HepG2 (cell line): ENCODE results near the gene MRPL38. TPM values are rescaled to one million over a fixed set of nuclear protein-coding genes. Genes with fewer than 3 reads are reported as not detected.

Experiments
- ATAC-seq: fragments of 200-7000 bp; cut with Tn5 transposase; 3 replicates; pipeline ENCODE4 v1.9.1; 2020; ENCODE audit warnings: mild to moderate bottlenecking, moderate library complexity
- BruUV-seq: library from RNA; stranded (reverse); fragments of 400-500 nt; replicated peaks from 2 replicates; lab custom pipeline; 2021; lab: Mats Ljungman, UMichigan
- CTCF ChIA-PET: fragments of 300-600 bp; formaldehyde crosslinking; extraction: SDS; loops from one replicate; lab custom pipeline; 2021; ENCODE audit warnings: low total read pairs, inconsistent platforms, low intra/inter-chr PET ratio; lab: Yijun Ruan, JAX
- POLR2A ChIA-PET: fragments of 350-600 bp; sonication (Branson Sonifier 250); formaldehyde crosslinking; loops from one replicate; lab custom pipeline; 2020; ENCODE audit warnings: antibody characterized with exemption, inconsistent platforms; lab: Yijun Ruan, JAX
- DNase-seq: peaks from one replicate; pipeline ENCODE4 v3.0.0-alpha.2; 2015; ENCODE audit warnings: low spot score
- FAIRE-seq: peaks from 3 replicates; lab custom pipeline; 2011; peaks lifted over from hg19 to GRCh38; lab: Jason Lieb, UNC
- H2AFZ ChIP-seq: one replicate; pipeline ENCODE4 v1.6.1; 2011; ENCODE audit warnings: low read length, inconsistent platforms
- H3K27ac ChIP-seq: fragments of 300-600 bp; 3 replicates; pipeline ENCODE4 v1.8.0; 2011; ENCODE audit warnings: mixed run types, mild to moderate bottlenecking, mixed read lengths, low read length, inconsistent platforms; ENCODE audit not compliant: insufficient read depth; ENCODE audit errors: extremely low read length
- H3K27me3 ChIP-seq, 2 experiments: fragments of 200-600 bp in 1 of 2; 2 replicates in 1 of 2; 3 replicates in 1 of 2; pipeline versions ENCODE4 v1.6.0 to v1.8.0; 2011; ENCODE audit warnings: low read length in 2 of 2, mild to moderate bottlenecking in 2 of 2, moderate library complexity in 2 of 2, inconsistent platforms in 1 of 2; ENCODE audit not compliant: insufficient read depth in 2 of 2, control insufficient read depth in 1 of 2
- H3K36me3 ChIP-seq, 2 experiments: fragments of 200-600 bp in 1 of 2; replicated peaks in 1 of 2; 2 replicates in 1 of 2; 3 replicates in 1 of 2; pipeline versions ENCODE4 v1.5.1 to v1.8.0; 2011; ENCODE audit warnings: low read length in 2 of 2, inconsistent platforms in 1 of 2; ENCODE audit not compliant: insufficient read depth in 2 of 2, control insufficient read depth in 1 of 2
- H3K4me1 ChIP-seq: 2 replicates; pipeline ENCODE4 v1.5.1; 2012; ENCODE audit warnings: low read length, inconsistent platforms; ENCODE audit not compliant: insufficient read depth
- H3K4me2 ChIP-seq: 2 replicates; pipeline ENCODE4 v1.6.0; 2011; ENCODE audit warnings: low read depth, low read length, inconsistent platforms
- H3K4me3 ChIP-seq, 3 experiments: fragments of 200-600 bp in 1 of 3; sonication (generic), shearing (Covaris generic) in 1 of 3; replicated peaks in 1 of 3; 2 replicates each; pipeline ENCODE4 v1.5.1; 2011 to 2016; ENCODE audit warnings: low read length in 3 of 3, inconsistent platforms in 2 of 3, low read depth in 2 of 3, mild to moderate bottlenecking in 2 of 3, control low read depth in 1 of 3, mixed read lengths in 1 of 3; ENCODE audit not compliant: insufficient read depth in 1 of 3
- H3K79me2 ChIP-seq: one replicate; pipeline ENCODE4 v1.6.1; 2011; ENCODE audit warnings: low read length, inconsistent platforms; ENCODE audit not compliant: insufficient read depth
- H3K9ac ChIP-seq: 2 replicates; pipeline ENCODE4 v1.6.0; 2011; ENCODE audit warnings: mild to moderate bottlenecking, low read depth, low read length, inconsistent platforms; ENCODE audit not compliant: insufficient read depth
- H3K9me3 ChIP-seq: 2 replicates; pipeline ENCODE4 v1.5.1; 2012; ENCODE audit warnings: mild to moderate bottlenecking, low read length
- H4K20me1 ChIP-seq: 2 replicates; pipeline ENCODE4 v1.6.0; 2011; ENCODE audit warnings: inconsistent platforms, mild to moderate bottlenecking, low read length, moderate library complexity; ENCODE audit not compliant: insufficient read depth
- CCDC6 ChIP-seq: sonication (generic); formaldehyde crosslinking; IDR thresholded peaks from 2 replicates; pipeline ENCODE4 v1.8.1; 2022; ENCODE audit warnings: mild to moderate bottlenecking, missing genetic modification reagents, moderate library complexity
- MZF1 ChIP-seq: sonication (generic); formaldehyde crosslinking; IDR thresholded peaks from 2 replicates; pipeline ENCODE4 v1.8.1; 2023; ENCODE audit warnings: mild to moderate bottlenecking, missing genetic modification reagents, borderline replicate concordance
- POGK ChIP-seq: sonication (generic); formaldehyde crosslinking; conservative IDR thresholded peaks from 2 replicates; pipeline ENCODE4 v1.8.0; 2022; ENCODE audit warnings: mild to moderate bottlenecking, moderate library complexity, missing genetic modification reagents
- POLR2AphosphoS5 ChIP-seq: IDR thresholded peaks from 2 replicates; pipeline ENCODE4 v1.6.1; 2012; ENCODE audit warnings: low read depth, low read length
- POLR2G ChIP-seq: fragments of 200-400 bp; formaldehyde crosslinking; IDR thresholded peaks from 2 replicates; pipeline ENCODE4 v1.6.1; 2018; ENCODE audit warnings: mild to moderate bottlenecking, low read depth, low read length, moderate library complexity
- TAF1 ChIP-seq: sonication (generic); formaldehyde crosslinking; IDR thresholded peaks from 2 replicates; pipeline ENCODE4 v1.4.0; 2020; ENCODE audit warnings: missing genetic modification reagents
- THYN1 ChIP-seq: sonication (generic); formaldehyde crosslinking; IDR thresholded peaks from 2 replicates; pipeline ENCODE4 v1.8.1; 2023; ENCODE audit warnings: low read depth, mild to moderate bottlenecking, moderate library complexity, missing genetic modification reagents, borderline replicate concordance
- ZBTB7A ChIP-seq: sonication (generic); formaldehyde crosslinking; IDR thresholded peaks from 2 replicates; pipeline ENCODE4 v1.8.0; 2022; ENCODE audit warnings: mild to moderate bottlenecking, missing genetic modification reagents
- ZC3H4 ChIP-seq: sonication (generic); formaldehyde crosslinking; IDR thresholded peaks from 2 replicates; pipeline ENCODE4 v1.4.0; 2020; ENCODE audit warnings: missing genetic modification reagents, borderline replicate concordance
- ZFAT ChIP-seq: sonication (generic); formaldehyde crosslinking; conservative IDR thresholded peaks from 2 replicates; pipeline ENCODE4 v1.8.1; 2023; ENCODE audit warnings: missing genetic modification reagents, inconsistent platforms
- ZMYM2 ChIP-seq: sonication (generic); formaldehyde crosslinking; IDR thresholded peaks from 2 replicates; pipeline ENCODE4 v1.8.0; 2022; ENCODE audit warnings: mild to moderate bottlenecking, missing genetic modification reagents
- WGBS: methylation state at CpG from one replicate; pipeline ENCODE4 v1.1.6; 2017; ENCODE audit warnings: low lambda C conversion rate; 5-methylcytosine and 5-hydroxymethylcytosine counted together
- in situ Hi-C: cut with HindIII; loops from 2 replicates; pipeline ENCODE4 v1.10.0; 2017; ENCODE audit warnings: low pct_unique_long_range_greater_than_20kb; ENCODE audit not compliant: extremely low pct_ligation_motif_present
- intact Hi-C: fragments of 100-400 bp; cut with micrococcal nuclease; formaldehyde crosslinking; loops from one replicate; pipeline ENCODE4 v1.10.0; 2022; ENCODE audit not compliant: unreplicated experiment
- polyA plus RNA-seq, 8 experiments: library from polyadenylated mRNA; depleted of rRNA in 3 of 8; stranded (reverse) in 7 of 8; unstranded in 1 of 8; fragments of >200 nt; fragmentation: Illumina TruSeq in 4 of 8; extraction: Trizol in 4 of 8; gene quantifications; 2 replicates each; pipeline versions ENCODE4 v1.2.1 to v1.2.3, GENCODE V29; 2011 to 2016; ENCODE audit warnings: low read depth in 4 of 8, missing spikeins in 1 of 8, mixed read lengths in 1 of 8; ENCODE audit not compliant: insufficient read depth in 1 of 8
- total RNA-seq, 5 experiments: library from RNA; depleted of rRNA; stranded (reverse); fragments of >200 nt; fragmentation: Illumina TruSeq; extraction: Trizol; gene quantifications; 2 replicates each; pipeline ENCODE4 v1.2.3, GENCODE V29; 2016; ENCODE audit warnings: low read depth in 1 of 5
- TF ChIP-seq, protein P1 (sequence below): IDR thresholded peaks from 2 replicates; pipeline ENCODE4 v1.6.1; 2016; ENCODE audit warnings: low read depth

The MRPL38 gene
- total and polyA plus RNA-seq, 2 of the 13 experiments (the other 11 are each of a cell fraction or from before 2014, with no cell fraction given): 83.7 to 125 TPM

DNA sequence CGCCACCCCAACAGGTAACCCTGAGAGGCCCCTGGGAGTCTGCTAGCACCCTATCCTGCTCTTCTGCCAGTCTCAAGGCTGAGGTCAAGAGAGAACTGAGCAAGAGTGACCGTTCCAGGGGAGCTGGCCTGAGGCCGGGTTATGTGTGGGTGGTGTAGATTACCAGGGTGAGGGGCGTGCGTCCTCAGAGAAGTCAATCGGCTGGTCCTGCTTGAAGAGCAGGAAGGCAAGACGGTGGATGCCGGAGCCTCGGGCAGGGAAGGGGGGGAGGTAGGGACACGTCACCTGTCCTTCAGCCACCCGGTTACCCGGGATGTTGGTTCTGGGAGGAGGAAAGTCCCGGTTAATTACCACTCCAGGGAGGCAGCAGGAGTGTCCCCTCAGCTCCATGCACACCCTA is 5.3 kb downstream of the MRPL38 start:
- no TSS peak for BruUV-seq
- Histone ChIP-seq H3K4me1 (peaks cover 38% of the 10 kb centered on the region), H3K4me3 (no peak overlapping the region), H3K27me3 (no peaks in the 10 kb centered on the region; a peak in 1 of 5 replicates), H3K27ac (no peak overlapping the region), H3K9me3 (no peaks in the 10 kb centered on the region), H3K36me3 (peaks cover 28 to 53% of the 10 kb centered on the region in 2 experiments), H3K9ac (no peak overlapping the region), H4K20me1 (no peaks in the 10 kb centered on the region), H3K79me2 (peaks cover 28% of the 10 kb centered on the region), H2AFZ (no peak overlapping the region), H3K4me2 (no peak overlapping the region)
- TF ChIP-seq CCDC6: no peak
- TF ChIP-seq POLR2G: 0 out of 2 replicates have a peak, but pooled peaks have one; percentile 18
- intact Hi-C loops (no loop called here), in situ Hi-C loops (no loop called here)
- no peak for DNase-seq
- WGBS: 96% methylated on average over 13 of the region's 13 CpGs
- ChIA-PET POLR2A (interaction anchor here (4.9 to 7.7 kb wide), 2 partner anchors 22 to 44 kb away, joined by 25 to 66 read pairs; partner anchors contain the start of genes TRIM47 and WBP2), CTCF (no interaction called here)
- FAIRE-seq: no peak
- ATAC-seq: no peak

DNA sequence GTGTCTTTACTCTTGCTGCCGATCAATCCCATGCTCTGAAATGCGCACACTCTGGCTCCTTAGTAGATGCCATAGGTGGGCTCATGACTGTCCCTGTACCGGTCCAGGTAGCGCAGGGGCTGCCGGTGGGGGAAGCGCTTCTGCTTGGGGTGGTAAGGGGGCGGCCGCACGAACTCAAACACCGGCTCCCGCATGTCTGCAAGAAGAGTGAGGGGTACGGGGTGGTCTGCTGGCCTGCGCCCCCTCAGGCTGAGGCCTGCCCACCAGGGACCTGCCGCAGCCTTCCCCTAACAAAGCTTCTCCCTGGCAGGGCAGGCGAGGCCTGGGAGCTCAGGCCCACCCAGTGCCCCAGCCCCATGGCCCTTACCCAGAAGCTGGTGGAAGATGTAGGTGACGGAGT is 5.9 kb downstream of the MRPL38 start:
- no TSS peak for BruUV-seq
- CTCF ChIA-PET: no interaction called here
- Histone ChIP-seq H3K9ac (no peak overlapping the region), H3K9me3 (no peaks in the 10 kb centered on the region), H3K4me2 (no peak overlapping the region), H3K36me3 (peaks cover 28 to 53% of the 10 kb centered on the region in 2 experiments), H2AFZ (no peak overlapping the region), H3K27me3 (no peaks in the 10 kb centered on the region), H3K4me1 (peaks cover 41% of the 10 kb centered on the region), H3K27ac (no peak overlapping the region), H4K20me1 (no peaks in the 10 kb centered on the region), H3K79me2 (peaks cover 22% of the 10 kb centered on the region), H3K4me3 (no peak overlapping the region)
- no peak for ATAC-seq
- over 99% methylated on average over 16 of the region's 16 CpGs for WGBS
- intact Hi-C loops (no loop called here), in situ Hi-C loops (no loop called here)
- no peak for DNase-seq
- no peak for FAIRE-seq
- TF ChIP-seq TAF1 (CRISPR knock-in tag): no peak
- TF ChIP-seq ZBTB7A (CRISPR knock-in tag): no peak
- TF ChIP-seq MZF1: no peak
- TF ChIP-seq THYN1 (CRISPR knock-in tag): no peak
- TF ChIP-seq POGK (CRISPR knock-in tag): no peak
- TF ChIP-seq POLR2AphosphoS5: no peak
- no peak for TF ChIP-seq ZFAT
- TF ChIP-seq, protein P1, sequence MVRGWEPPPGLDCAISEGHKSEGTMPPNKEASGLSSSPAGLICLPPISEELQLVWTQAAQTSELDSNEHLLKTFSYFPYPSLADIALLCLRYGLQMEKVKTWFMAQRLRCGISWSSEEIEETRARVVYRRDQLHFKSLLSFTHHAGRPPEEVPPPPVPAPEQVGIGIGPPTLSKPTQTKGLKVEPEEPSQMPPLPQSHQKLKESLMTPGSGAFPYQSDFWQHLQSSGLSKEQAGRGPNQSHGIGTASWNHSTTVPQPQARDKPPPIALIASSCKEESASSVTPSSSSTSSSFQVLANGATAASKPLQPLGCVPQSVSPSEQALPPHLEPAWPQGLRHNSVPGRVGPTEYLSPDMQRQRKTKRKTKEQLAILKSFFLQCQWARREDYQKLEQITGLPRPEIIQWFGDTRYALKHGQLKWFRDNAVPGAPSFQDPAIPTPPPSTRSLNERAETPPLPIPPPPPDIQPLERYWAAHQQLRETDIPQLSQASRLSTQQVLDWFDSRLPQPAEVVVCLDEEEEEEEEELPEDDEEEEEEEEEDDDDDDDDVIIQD (CRISPR knock-in tag): no peak
- TF ChIP-seq ZC3H4 (CRISPR knock-in tag): no peak
- no peak for TF ChIP-seq ZMYM2
- POLR2A ChIA-PET: interaction anchor here (1.0 to 12.9 kb wide), 5 partner anchors 18 to 105 kb away, joined by 3 to 423 read pairs (median 7); partner anchors contain the start of genes CDK3, TRIM47 and WBP2
